WTC11 (cell line): ENCODE measurements around the gene DHRSX. TPM values are rescaled to one million over a fixed set of nuclear protein-coding genes. Genes with fewer than 3 reads are reported as not detected.

Experiments
- ATAC-seq: fragments of 200-7000 bp; cut with Tn5 transposase; 2 replicates; pipeline ENCODE4 v1.10.0; 2021; ENCODE audit warnings: mild to moderate bottlenecking, moderate library complexity
- CTCF ChIA-PET: fragments of 300-600 bp; sonication (Branson Sonifier 250); formaldehyde crosslinking; loops from one replicate; lab custom pipeline; 2021; ENCODE audit warnings: antibody characterized with exemption; lab: Charles Lee
- POLR2A ChIA-PET: fragments of 350-600 bp; sonication (Branson Sonifier 250); formaldehyde crosslinking; loops from one replicate; lab custom pipeline; 2021; ENCODE audit warnings: antibody characterized with exemption; lab: Charles Lee
- DNase-seq: peaks from one replicate; pipeline ENCODE4 v3.0.0; 2021; ENCODE audit warnings: low spot score
- H3K27ac Mint-ChIP-seq: 2 replicates; pipeline ENCODE4 v1.8.0; 2021; ENCODE audit warnings: mixed read lengths
- H3K27me3 Mint-ChIP-seq: 2 replicates; pipeline ENCODE4 v1.8.0; 2021; ENCODE audit warnings: low read depth, mild to moderate bottlenecking, moderate library complexity, mixed read lengths
- H3K36me3 Mint-ChIP-seq: 2 replicates; pipeline ENCODE4 v1.8.0; 2021; ENCODE audit warnings: mixed read lengths
- H3K4me1 Mint-ChIP-seq: 2 replicates; pipeline ENCODE4 v1.8.0; 2022; ENCODE audit warnings: mixed read lengths
- H3K4me3 Mint-ChIP-seq: 2 replicates; pipeline ENCODE4 v1.8.0; 2021; ENCODE audit warnings: mild to moderate bottlenecking, moderate library complexity, mixed read lengths
- H3K9me3 Mint-ChIP-seq: 2 replicates; pipeline ENCODE4 v1.8.0; 2021; ENCODE audit warnings: mixed read lengths
- ARID4B ChIP-seq: sonication (generic); formaldehyde crosslinking; IDR thresholded peaks from 2 replicates; pipeline ENCODE4 v1.8.0; 2023; ENCODE audit warnings: missing genetic modification reagents, mild to moderate bottlenecking, borderline replicate concordance
- ATF1 ChIP-seq: sonication (generic); formaldehyde crosslinking; IDR thresholded peaks from 2 replicates; pipeline ENCODE4 v1.8.1; 2023; ENCODE audit warnings: mild to moderate bottlenecking, moderate library complexity, missing genetic modification reagents
- CBFB ChIP-seq: sonication (generic); formaldehyde crosslinking; IDR thresholded peaks from 2 replicates; pipeline ENCODE4 v1.8.1; 2022; ENCODE audit warnings: mild to moderate bottlenecking, low read depth, missing genetic modification reagents
- CDX4 ChIP-seq: fragments of 250-450 bp; sonication (Bioruptor Pico); IDR thresholded peaks from 2 replicates; pipeline ENCODE4 v1.9.0; 2021; ENCODE audit warnings: moderate library complexity, mild to moderate bottlenecking, inconsistent platforms, borderline replicate concordance
- E2F5 ChIP-seq: sonication (generic); formaldehyde crosslinking; IDR thresholded peaks from 2 replicates; pipeline ENCODE4 v1.8.1; 2022; ENCODE audit warnings: mild to moderate bottlenecking, moderate library complexity, missing genetic modification reagents
- EMX1 ChIP-seq: fragments of 250-450 bp; sonication (Bioruptor Pico); IDR thresholded peaks from 2 replicates; pipeline ENCODE4 v1.8.0; 2021; ENCODE audit warnings: mild to moderate bottlenecking
- ESRRA ChIP-seq: sonication (generic); formaldehyde crosslinking; IDR thresholded peaks from 2 replicates; pipeline ENCODE4 v1.8.1; 2022; ENCODE audit warnings: mild to moderate bottlenecking, missing genetic modification reagents, borderline replicate concordance
- ETV6 ChIP-seq: sonication (generic); formaldehyde crosslinking; IDR thresholded peaks from 2 replicates; pipeline ENCODE4 v1.8.1; 2022; ENCODE audit warnings: mild to moderate bottlenecking, missing genetic modification reagents
- MXD4 ChIP-seq: fragments of 250-450 bp; sonication (Bioruptor Pico); IDR thresholded peaks from 2 replicates; pipeline ENCODE4 v1.8.0; 2021; ENCODE audit warnings: mild to moderate bottlenecking, moderate library complexity, borderline replicate concordance
- NFYB ChIP-seq: sonication (generic); formaldehyde crosslinking; conservative IDR thresholded peaks from 2 replicates; pipeline ENCODE4 v1.8.0; 2022; ENCODE audit warnings: low read depth, missing genetic modification reagents
- NR2C2 ChIP-seq: sonication (generic); formaldehyde crosslinking; IDR thresholded peaks from 2 replicates; pipeline ENCODE4 v1.8.0; 2022; ENCODE audit warnings: mild to moderate bottlenecking, missing genetic modification reagents
- RORB ChIP-seq: fragments of 250-450 bp; sonication (Bioruptor Pico); IDR thresholded peaks from 2 replicates; pipeline ENCODE4 v1.9.0; 2021; ENCODE audit warnings: mild to moderate bottlenecking
- SMAD3 ChIP-seq: sonication (generic); formaldehyde crosslinking; IDR thresholded peaks from 2 replicates; pipeline ENCODE4 v1.8.0; 2022; ENCODE audit warnings: missing genetic modification reagents, mild to moderate bottlenecking, borderline replicate concordance
- SMAD4 ChIP-seq: sonication (generic); formaldehyde crosslinking; IDR thresholded peaks from 2 replicates; pipeline ENCODE4 v1.8.0; 2022; ENCODE audit warnings: mild to moderate bottlenecking, missing genetic modification reagents
- SOX15 ChIP-seq: fragments of 250-450 bp; sonication (Bioruptor Pico); IDR thresholded peaks from 2 replicates; pipeline ENCODE4 v1.9.0; 2021; ENCODE audit warnings: mild to moderate bottlenecking
- SP1 ChIP-seq: sonication (generic); formaldehyde crosslinking; conservative IDR thresholded peaks from 2 replicates; pipeline ENCODE4 v1.8.1; 2022; ENCODE audit warnings: missing genetic modification reagents
- TEAD4 ChIP-seq: sonication (generic); formaldehyde crosslinking; IDR thresholded peaks from 2 replicates; pipeline ENCODE4 v1.8.0; 2022; ENCODE audit warnings: mild to moderate bottlenecking, missing genetic modification reagents
- USF2 ChIP-seq: sonication (generic); formaldehyde crosslinking; IDR thresholded peaks from 2 replicates; pipeline ENCODE4 v1.8.1; 2023; ENCODE audit warnings: mild to moderate bottlenecking, missing genetic modification reagents, moderate library complexity
- ZBTB21 ChIP-seq: sonication (generic); formaldehyde crosslinking; IDR thresholded peaks from 2 replicates; pipeline ENCODE4 v1.8.1; 2023; ENCODE audit warnings: mild to moderate bottlenecking, missing genetic modification reagents, borderline replicate concordance
- ZNF281 ChIP-seq: sonication (generic); formaldehyde crosslinking; IDR thresholded peaks from 2 replicates; pipeline ENCODE4 v1.8.0; 2023; ENCODE audit warnings: mild to moderate bottlenecking, missing genetic modification reagents
- ZNF317 ChIP-seq: sonication (generic); formaldehyde crosslinking; IDR thresholded peaks from 2 replicates; pipeline ENCODE4 v1.8.1; 2023; ENCODE audit warnings: low read depth, mild to moderate bottlenecking, moderate library complexity, missing genetic modification reagents, borderline replicate concordance
- total RNA-seq: library from RNA; stranded (reverse); gene quantifications from 3 replicates; pipeline ENCODE4 v1.2.3, GENCODE V29; 2021

DHRSX gene
- total RNA-seq, 1 experiment from 2014 or later, result 28.2 TPM

- TF ChIP-seq CBFB, result no peak
- no peak for TF ChIP-seq ARID4B
Observed at GRCh38 chrX:2413969-2414368, 86.8 kb downstream of the DHRSX start (continued).

- ChIA-PET POLR2A (no interaction called here), CTCF (no interaction called here)
- H3K4me1 Mint-ChIP-seq, result peaks cover 16% of the 10 kb centered on the region
- ATAC-seq, result no peak
- H3K9me3 Mint-ChIP-seq, result peaks cover 5% of the 10 kb centered on the region
- H3K36me3 Mint-ChIP-seq, result peaks cover 21% of the 10 kb centered on the region
- no peak overlapping the region for H3K4me3 Mint-ChIP-seq
- no peak for DNase-seq
- H3K27ac Mint-ChIP-seq, result no peak overlapping the region
- no peaks in the 10 kb centered on the region for H3K27me3 Mint-ChIP-seq
- TF ChIP-seq MXD4 (CRISPR knock-in tag), result no peak
- no peak for TF ChIP-seq USF2 (CRISPR knock-in tag)
- TF ChIP-seq ESRRA (CRISPR knock-in tag), result no peak
- no peak for TF ChIP-seq E2F5
- TF ChIP-seq ZBTB21 (CRISPR knock-in tag), result no peak
- no peak for TF ChIP-seq ZNF317 (CRISPR knock-in tag)
- TF ChIP-seq ATF1, result no peak
- TF ChIP-seq SP1 (CRISPR knock-in tag), result no peak
- no peak for TF ChIP-seq RORB (CRISPR knock-in tag)
- no peak for TF ChIP-seq CBFB
- TF ChIP-seq NFYB, result no peak
- TF ChIP-seq NR2C2 (CRISPR knock-in tag), result no peak
- TF ChIP-seq SMAD4 (CRISPR knock-in tag), result no peak
- no peak for TF ChIP-seq ETV6 (CRISPR knock-in tag)
- TF ChIP-seq TEAD4 (CRISPR knock-in tag), result no peak
- TF ChIP-seq, all 79 proteins: peak for 0
Observed at GRCh38 chrX:2412131-2412530, 88.6 kb downstream of the DHRSX start.

GRCh38 chrX:2410279-2411020, 90.3 kb downstream of the DHRSX start:
- H3K27me3 Mint-ChIP-seq, result no peaks in the 10 kb centered on the region
- peaks cover 16% of the 10 kb centered on the region for H3K4me1 Mint-ChIP-seq
- peak overlapping the region; percentile 4; the same call in 1 of the 2 replicates for H3K27ac Mint-ChIP-seq
- H3K36me3 Mint-ChIP-seq, result peaks cover 35% of the 10 kb centered on the region
- H3K4me3 Mint-ChIP-seq, result no peak overlapping the region
- CTCF ChIA-PET, result no interaction called here
- DNase-seq, result no peak
- H3K9me3 Mint-ChIP-seq, result peaks cover 13% of the 10 kb centered on the region
- POLR2A ChIA-PET, result no interaction called here
- no peak for ATAC-seq
- TF ChIP-seq SOX15 (CRISPR knock-in tag) (no peak), E2F5 (no peak), CDX4 (no peak), EMX1 (CRISPR knock-in tag) (no peak), ZNF281 (CRISPR knock-in tag) (no peak), SMAD3 (CRISPR knock-in tag) (no peak)
